Measurements from ENCODE around the gene PRDM15. TPM values are rescaled to one million over a fixed set of nuclear protein-coding genes. Genes with fewer than 3 reads are reported as not detected.

PRDM15 gene
- total RNA-seq, 1 experiment from 2014 or later = 9.9 TPM

DNA sequence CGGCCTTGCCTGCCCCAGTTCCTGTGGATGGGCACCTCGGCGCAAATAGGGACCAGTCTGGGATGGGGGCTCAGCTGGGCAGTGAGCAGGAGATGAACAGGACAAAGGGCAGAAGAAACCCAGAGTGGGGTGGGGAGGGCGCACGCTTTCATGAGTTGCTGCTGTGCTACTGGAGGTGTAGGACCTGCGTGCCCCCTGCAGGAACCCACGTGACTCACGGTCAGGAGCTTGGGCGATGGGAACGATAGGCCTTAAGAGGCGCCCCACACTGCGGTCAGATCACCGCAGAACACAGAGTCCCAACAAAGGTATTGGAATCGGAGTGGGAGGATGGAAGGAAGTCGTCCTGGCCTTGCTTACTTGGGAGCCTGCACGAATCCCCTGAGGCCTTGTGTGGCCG is 17.2 kb downstream of the PRDM15 start:
- H3K36me3 Mint-ChIP-seq (ENCODE audit: insufficient read depth in 1 of 3, low read depth in 3 of 3) = peaks cover 0 to 17% (median 11%) of the 10 kb centered on the region in 3 experiments; a peak in 5 of 7 replicates
- no peak overlapping the region for H3K27ac ChIP-seq (ENCODE audit: insufficient read length, low read depth, low read length)
- H2BK20ac ChIP-seq (ENCODE audit: low read depth, low read length, poor library complexity, severe bottlenecking) = no peak overlapping the region
- peak overlapping the region in 1 of 3 experiments; percentile 79; a peak in 1 of 7 replicates for H3K27ac Mint-ChIP-seq
- H2AK5ac ChIP-seq (ENCODE audit: insufficient read length, low read length) = no peak overlapping the region
- TF ChIP-seq, protein P1, sequence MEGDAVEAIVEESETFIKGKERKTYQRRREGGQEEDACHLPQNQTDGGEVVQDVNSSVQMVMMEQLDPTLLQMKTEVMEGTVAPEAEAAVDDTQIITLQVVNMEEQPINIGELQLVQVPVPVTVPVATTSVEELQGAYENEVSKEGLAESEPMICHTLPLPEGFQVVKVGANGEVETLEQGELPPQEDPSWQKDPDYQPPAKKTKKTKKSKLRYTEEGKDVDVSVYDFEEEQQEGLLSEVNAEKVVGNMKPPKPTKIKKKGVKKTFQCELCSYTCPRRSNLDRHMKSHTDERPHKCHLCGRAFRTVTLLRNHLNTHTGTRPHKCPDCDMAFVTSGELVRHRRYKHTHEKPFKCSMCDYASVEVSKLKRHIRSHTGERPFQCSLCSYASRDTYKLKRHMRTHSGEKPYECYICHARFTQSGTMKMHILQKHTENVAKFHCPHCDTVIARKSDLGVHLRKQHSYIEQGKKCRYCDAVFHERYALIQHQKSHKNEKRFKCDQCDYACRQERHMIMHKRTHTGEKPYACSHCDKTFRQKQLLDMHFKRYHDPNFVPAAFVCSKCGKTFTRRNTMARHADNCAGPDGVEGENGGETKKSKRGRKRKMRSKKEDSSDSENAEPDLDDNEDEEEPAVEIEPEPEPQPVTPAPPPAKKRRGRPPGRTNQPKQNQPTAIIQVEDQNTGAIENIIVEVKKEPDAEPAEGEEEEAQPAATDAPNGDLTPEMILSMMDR (conservative IDR thresholded peaks at IDR 0.05) = peak; percentile 31; the same call in 1 of the 3 replicates
- H3K18ac ChIP-seq (ENCODE audit: insufficient read length, low read depth, low read length) = no peak overlapping the region
- no peaks in the 10 kb centered on the region for H3K9me3 ChIP-seq (ENCODE audit: control insufficient read depth, low read depth, low read length)
- H2BK12ac ChIP-seq (ENCODE audit: insufficient read length, low read depth, low read length) = no peak overlapping the region
- no peak overlapping the region for H2BK120ac ChIP-seq (ENCODE audit: low read depth, low read length, poor library complexity, severe bottlenecking)
- no peaks in the 10 kb centered on the region for H3K27me3 ChIP-seq (ENCODE audit: insufficient read depth, low read length)
- no peak overlapping the region for H3K4me2 ChIP-seq (ENCODE audit: insufficient read depth, insufficient read length, low read length)
- no peaks in the 10 kb centered on the region for H3K27me3 Mint-ChIP-seq (ENCODE audit: low read depth)
- no peak overlapping the region for H2AFZ ChIP-seq (ENCODE audit: low read length)
- H2BK15ac ChIP-seq (ENCODE audit: low read depth, low read length) = no peak overlapping the region
- H3K9me3 Mint-ChIP-seq = no peaks in the 10 kb centered on the region
- no peaks in the 10 kb centered on the region; the same call in 1 of the 2 replicates for H3K79me2 ChIP-seq (ENCODE audit: insufficient read depth, low read length)
- peaks cover 15 to 19% of the 10 kb centered on the region in 2 experiments for H3K4me1 Mint-ChIP-seq
- no peaks in the 10 kb centered on the region for H4K20me1 ChIP-seq (ENCODE audit: control insufficient read depth, insufficient read depth, insufficient read length)
- no peak overlapping the region for H3K56ac ChIP-seq (ENCODE audit: insufficient read length, low read depth, low read length)
- no peak overlapping the region for H3K23ac ChIP-seq (ENCODE audit: insufficient read length, low read depth, low read length)
- H3K4ac ChIP-seq (ENCODE audit: low read depth, low read length) = no peak overlapping the region
- H4K8ac ChIP-seq (replicated peaks; ENCODE audit: insufficient read length, low read depth, low read length) = no peak overlapping the region
- no peak overlapping the region for H4K91ac ChIP-seq (ENCODE audit: insufficient read length, low read depth, low read length)
- no peak overlapping the region for H2BK5ac ChIP-seq (ENCODE audit: insufficient read length, low read length)
- no peak overlapping the region for H4K5ac ChIP-seq (ENCODE audit: insufficient read length, low read depth, low read length)
- no peak overlapping the region for H3K4me3 Mint-ChIP-seq
- H3K79me1 ChIP-seq (ENCODE audit: insufficient read depth, low read depth, low read length, poor library complexity, severe bottlenecking) = no peaks in the 10 kb centered on the region
- H3K4me1 ChIP-seq (ENCODE audit: insufficient read depth, low read length) = no peaks in the 10 kb centered on the region
- H3K14ac ChIP-seq (ENCODE audit: insufficient read depth, low read length) = no peak overlapping the region; the same call in 1 of the 2 replicates
- H3T11ph ChIP-seq (ENCODE audit: low read length) = no peak overlapping the region
- H3K9ac ChIP-seq (ENCODE audit: extremely low read depth, insufficient read length, low read length) = no peak overlapping the region
- DNase-seq = peak; percentile 46
- H3K23me2 ChIP-seq (ENCODE audit: insufficient read length, low read depth, low read length, poor library complexity, severe bottlenecking) = no peaks in the 10 kb centered on the region
- no CpG with 5 or more reads among the region's 17 CpGs for WGBS (ENCODE audit: extremely low coverage, insufficient read length, low lambda C conversion rate)

Data from H9 (cell line).